ENCODE measurements around the gene OR1L6.

The OR1L6 gene, protein sequence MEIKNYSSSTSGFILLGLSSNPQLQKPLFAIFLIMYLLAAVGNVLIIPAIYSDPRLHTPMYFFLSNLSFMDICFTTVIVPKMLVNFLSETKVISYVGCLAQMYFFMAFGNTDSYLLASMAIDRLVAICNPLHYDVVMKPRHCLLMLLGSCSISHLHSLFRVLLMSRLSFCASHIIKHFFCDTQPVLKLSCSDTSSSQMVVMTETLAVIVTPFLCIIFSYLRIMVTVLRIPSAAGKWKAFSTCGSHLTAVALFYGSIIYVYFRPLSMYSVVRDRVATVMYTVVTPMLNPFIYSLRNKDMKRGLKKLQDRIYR

DNA sequence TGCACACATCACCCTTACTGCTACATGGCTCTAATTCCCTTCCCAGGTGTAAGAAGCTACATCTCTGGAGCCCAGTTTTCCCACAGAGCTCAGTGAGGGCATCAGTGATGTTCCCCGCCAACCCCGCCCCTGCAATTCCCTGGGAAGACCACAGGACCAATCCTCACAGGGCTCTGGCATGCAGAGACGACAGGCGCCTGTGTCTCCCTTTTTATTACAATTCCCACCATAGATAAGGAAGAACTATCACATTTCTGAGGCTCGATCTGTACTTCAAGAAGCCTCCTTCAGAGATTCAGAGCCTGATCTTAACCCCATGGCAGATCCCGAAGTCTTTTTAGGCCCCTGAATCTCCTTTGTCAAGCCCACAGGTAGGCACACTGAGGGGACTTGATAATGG, at the start of gene OR1L6:
Gene OR1L6 (plus strand): TSS at position 301 of the 400 bp plus-strand sequence. CDS start 7,545 bp downstream, outside the sequence.
- H3K27ac ChIP-seq (ENCODE audit: low read depth, low read length) = no peak within 1 kb of the TSS
- H3K27me3 ChIP-seq (ENCODE audit: control insufficient read depth, insufficient read depth, low read length) = no peaks in the 10 kb centered on the region
- H3K9me3 ChIP-seq (ENCODE audit: control insufficient read depth, insufficient read depth, low read length) = peaks cover 78% of the 10 kb centered on the region
- no peak within 1 kb of the TSS for H3K4me3 ChIP-seq (ENCODE audit: low read depth, low read length)
- no peak within 1 kb of the TSS for H3K9ac ChIP-seq (ENCODE audit: low read depth, low read length)
- H3K36me3 ChIP-seq (ENCODE audit: control insufficient read depth, insufficient read depth, low read length) = no peaks in the 10 kb centered on the region
- H3K4me1 ChIP-seq (ENCODE audit: control insufficient read depth, insufficient read depth, low read length) = no peaks in the 10 kb centered on the region

DNA sequence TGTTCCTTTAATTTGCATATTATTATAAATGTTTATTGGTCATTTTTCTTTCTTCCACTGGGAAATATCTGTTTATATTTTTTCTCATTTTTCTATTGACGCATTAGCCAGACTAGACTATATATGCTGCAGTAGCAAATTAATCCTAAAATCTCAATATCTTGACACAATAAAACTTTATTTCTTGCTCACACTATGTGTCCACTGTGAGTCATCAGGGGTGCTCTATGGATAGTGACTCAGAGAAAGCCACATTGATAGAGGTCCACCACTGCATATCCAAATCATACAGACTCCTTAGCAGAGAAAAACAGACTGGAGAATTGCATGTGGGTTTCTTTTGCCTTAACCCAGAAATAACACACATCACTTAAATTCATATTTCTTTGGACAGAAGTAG, 46.4 kb upstream of the OR1L6 start:
- H3K9ac ChIP-seq (ENCODE audit: low read depth, low read length) = no peak overlapping the region
- H3K4me3 ChIP-seq (ENCODE audit: low read depth, low read length) = no peak overlapping the region
- no peaks in the 10 kb centered on the region for H3K27me3 ChIP-seq (ENCODE audit: control insufficient read depth, insufficient read depth, low read length)
- H3K36me3 ChIP-seq (ENCODE audit: control insufficient read depth, insufficient read depth, low read length) = no peaks in the 10 kb centered on the region
- no peak overlapping the region for H3K27ac ChIP-seq (ENCODE audit: low read depth, low read length)
- no peaks in the 10 kb centered on the region for H3K4me1 ChIP-seq (ENCODE audit: control insufficient read depth, insufficient read depth, low read length)
- peaks cover 73% of the 10 kb centered on the region for H3K9me3 ChIP-seq (ENCODE audit: control insufficient read depth, insufficient read depth, low read length)

DNA sequence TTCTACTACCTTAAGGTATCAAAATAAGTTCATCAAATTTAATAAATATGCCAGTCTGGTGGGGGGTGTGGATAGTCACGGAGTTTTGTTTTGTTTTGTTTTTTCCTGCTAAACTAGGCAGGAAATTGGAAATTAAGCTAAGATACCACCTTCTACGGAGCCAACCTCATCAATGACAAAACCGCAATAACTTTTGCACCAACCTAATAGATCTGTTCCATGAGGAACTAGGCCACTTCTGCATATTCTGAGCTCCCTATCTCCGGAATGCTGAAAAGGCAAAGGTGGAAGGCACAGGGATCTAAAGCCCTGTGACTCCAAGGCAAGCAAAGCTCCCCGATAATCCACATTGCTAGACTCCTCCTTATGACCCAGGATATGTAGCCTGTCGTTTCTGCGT, 24.1 kb upstream of the OR1L6 start:
- Histone ChIP-seq H3K9me3 (ENCODE audit: control insufficient read depth, insufficient read depth, low read length) (peaks cover 62% of the 10 kb centered on the region), H3K4me3 (ENCODE audit: low read depth, low read length) (no peak overlapping the region), H3K4me1 (ENCODE audit: control insufficient read depth, insufficient read depth, low read length) (no peaks in the 10 kb centered on the region), H3K9ac (ENCODE audit: low read depth, low read length) (no peak overlapping the region), H3K36me3 (ENCODE audit: control insufficient read depth, insufficient read depth, low read length) (no peaks in the 10 kb centered on the region), H3K27me3 (ENCODE audit: control insufficient read depth, insufficient read depth, low read length) (no peaks in the 10 kb centered on the region), H3K27ac (ENCODE audit: low read depth, low read length) (no peak overlapping the region)

DNA sequence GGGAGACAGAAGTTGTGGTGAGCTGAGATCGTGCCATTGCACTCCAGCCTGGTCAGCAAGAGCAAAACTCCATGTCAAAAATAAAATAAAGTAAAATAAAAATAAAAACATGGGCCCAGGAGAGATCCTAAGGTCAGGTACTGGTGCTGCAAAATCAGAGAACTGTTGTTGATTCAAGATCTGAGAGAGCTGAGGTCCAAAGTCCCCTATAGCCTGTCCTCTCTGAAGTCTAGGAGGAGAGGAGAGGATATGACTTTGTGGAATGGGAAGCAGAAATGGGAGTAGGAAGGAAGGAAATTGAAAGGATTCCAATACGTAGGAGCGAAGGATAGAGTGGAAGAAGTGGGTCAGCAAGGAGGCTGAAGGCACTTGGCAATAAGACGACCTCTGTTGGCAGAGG, 22.9 kb upstream of the OR1L6 start:
- no peak overlapping the region for H3K9ac ChIP-seq (ENCODE audit: low read depth, low read length)
- no peak overlapping the region for H3K4me3 ChIP-seq (ENCODE audit: low read depth, low read length)
- H3K27ac ChIP-seq (ENCODE audit: low read depth, low read length) = no peak overlapping the region
- no peaks in the 10 kb centered on the region for H3K27me3 ChIP-seq (ENCODE audit: control insufficient read depth, insufficient read depth, low read length)
- H3K36me3 ChIP-seq (ENCODE audit: control insufficient read depth, insufficient read depth, low read length) = no peaks in the 10 kb centered on the region
- H3K9me3 ChIP-seq (ENCODE audit: control insufficient read depth, insufficient read depth, low read length) = peaks cover 72% of the 10 kb centered on the region
- no peaks in the 10 kb centered on the region for H3K4me1 ChIP-seq (ENCODE audit: control insufficient read depth, insufficient read depth, low read length)

DNA sequence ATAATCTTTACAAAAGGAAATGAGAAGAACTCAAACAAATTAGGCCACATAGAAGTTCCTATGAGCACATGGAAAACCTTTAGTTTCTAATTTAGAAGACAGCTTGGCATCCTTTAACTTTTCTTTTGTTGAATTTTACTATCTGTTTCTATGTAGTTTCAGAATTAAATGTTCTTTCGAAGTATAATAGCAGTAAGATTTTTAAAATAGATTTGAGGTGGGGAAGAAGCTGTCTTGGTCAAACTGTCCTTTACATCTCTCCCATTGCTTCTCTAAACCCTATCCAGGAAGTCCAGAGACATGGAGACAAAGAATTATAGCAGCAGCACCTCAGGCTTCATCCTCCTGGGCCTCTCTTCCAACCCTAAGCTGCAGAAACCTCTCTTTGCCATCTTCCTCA, 18.4 kb upstream of the OR1L6 start, which contains the start of gene OR1L4:
Gene OR1L4 (plus strand): TSS at position 301 of the 400 bp plus-strand sequence. CDS start 0 bp downstream, at position 301.
- Histone ChIP-seq H3K4me1 (ENCODE audit: control insufficient read depth, insufficient read depth, low read length) (no peaks in the 10 kb centered on the region), H3K9me3 (ENCODE audit: control insufficient read depth, insufficient read depth, low read length) (peaks cover 74% of the 10 kb centered on the region), H3K4me3 (ENCODE audit: low read depth, low read length) (no peak within 1 kb of the TSS), H3K27ac (ENCODE audit: low read depth, low read length) (no peak within 1 kb of the TSS), H3K36me3 (ENCODE audit: control insufficient read depth, insufficient read depth, low read length) (no peaks in the 10 kb centered on the region), H3K27me3 (ENCODE audit: control insufficient read depth, insufficient read depth, low read length) (no peaks in the 10 kb centered on the region), H3K9ac (ENCODE audit: low read depth, low read length) (no peak within 1 kb of the TSS)

DNA sequence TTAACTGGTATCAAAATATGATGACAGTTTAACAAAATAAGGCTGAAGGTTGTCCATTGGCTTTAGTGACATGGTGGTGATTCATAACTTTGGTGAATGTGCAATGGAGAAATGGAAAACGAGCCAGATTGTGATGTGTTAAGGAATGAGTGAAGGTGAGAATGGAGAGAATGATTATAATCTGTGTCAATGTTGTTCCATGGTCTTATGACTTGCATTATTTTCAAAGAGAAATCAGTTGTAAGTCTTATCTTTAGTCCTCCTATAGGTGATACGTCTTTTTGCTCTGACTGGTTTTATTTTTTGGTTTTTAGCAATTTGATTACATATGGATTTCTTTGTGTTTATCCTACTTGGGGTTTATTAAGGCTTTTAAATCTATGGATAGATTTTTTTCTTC, 12.7 kb downstream of the OR1L6 start:
- Histone ChIP-seq H3K4me3 (ENCODE audit: low read depth, low read length) (no peak overlapping the region), H3K27ac (ENCODE audit: low read depth, low read length) (no peak overlapping the region), H3K9me3 (ENCODE audit: control insufficient read depth, insufficient read depth, low read length) (peaks cover 84% of the 10 kb centered on the region), H3K4me1 (ENCODE audit: control insufficient read depth, insufficient read depth, low read length) (no peaks in the 10 kb centered on the region), H3K36me3 (ENCODE audit: control insufficient read depth, insufficient read depth, low read length) (no peaks in the 10 kb centered on the region), H3K27me3 (ENCODE audit: control insufficient read depth, insufficient read depth, low read length) (no peaks in the 10 kb centered on the region), H3K9ac (ENCODE audit: low read depth, low read length) (no peak overlapping the region)

DNA sequence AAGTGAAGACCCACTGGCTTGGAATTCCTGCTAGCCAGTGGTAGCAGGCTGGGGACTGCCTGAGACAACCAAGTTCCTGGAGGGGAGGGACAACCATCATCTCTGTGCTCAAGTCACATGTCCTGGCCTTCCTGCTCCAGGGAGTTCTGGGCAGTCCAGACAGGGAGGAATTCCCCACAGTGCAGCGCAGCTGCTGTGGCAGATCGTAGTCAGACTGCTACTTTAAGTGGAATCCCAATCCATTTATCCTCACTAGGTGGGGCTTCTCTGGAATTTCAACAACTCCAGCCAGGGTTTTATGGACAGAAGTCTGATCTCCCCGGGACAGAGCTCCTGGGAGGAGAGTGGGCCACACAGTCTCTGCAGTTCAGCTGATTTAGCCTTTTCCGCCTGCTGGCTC, 25.7 kb downstream of the OR1L6 start:
- Histone ChIP-seq H3K36me3 (ENCODE audit: control insufficient read depth, insufficient read depth, low read length) (no peaks in the 10 kb centered on the region), H3K9me3 (ENCODE audit: control insufficient read depth, insufficient read depth, low read length) (peaks cover 34% of the 10 kb centered on the region), H3K9ac (ENCODE audit: low read depth, low read length) (no peak overlapping the region), H3K4me3 (ENCODE audit: low read depth, low read length) (no peak overlapping the region), H3K27ac (ENCODE audit: low read depth, low read length) (no peak overlapping the region), H3K27me3 (ENCODE audit: control insufficient read depth, insufficient read depth, low read length) (no peaks in the 10 kb centered on the region), H3K4me1 (ENCODE audit: control insufficient read depth, insufficient read depth, low read length) (no peaks in the 10 kb centered on the region)

DNA sequence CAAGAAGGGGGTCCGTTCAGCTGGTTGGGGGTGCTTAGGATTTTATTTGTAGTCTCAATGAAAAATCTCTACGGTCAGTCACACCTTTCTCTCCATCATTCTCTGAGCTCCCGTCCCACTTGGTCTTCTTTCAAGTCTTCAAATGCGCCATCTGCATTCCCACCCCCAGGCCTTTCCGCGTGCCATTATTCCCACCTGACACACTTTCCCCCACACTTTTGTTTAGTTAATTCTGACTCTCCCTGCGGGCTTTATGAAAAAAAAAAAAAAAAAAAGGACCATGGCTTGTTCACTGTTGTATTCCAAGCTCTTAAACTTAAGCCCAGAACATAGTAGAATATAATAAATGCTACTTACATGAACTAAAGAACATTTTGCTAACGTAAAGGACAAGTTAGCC, 34.9 kb downstream of the OR1L6 start:
- Histone ChIP-seq H3K27ac (ENCODE audit: low read depth, low read length) (no peak overlapping the region), H3K9me3 (ENCODE audit: control insufficient read depth, insufficient read depth, low read length) (peaks cover 33% of the 10 kb centered on the region), H3K4me1 (ENCODE audit: control insufficient read depth, insufficient read depth, low read length) (no peaks in the 10 kb centered on the region), H3K36me3 (ENCODE audit: control insufficient read depth, insufficient read depth, low read length) (no peaks in the 10 kb centered on the region), H3K4me3 (ENCODE audit: low read depth, low read length) (no peak overlapping the region), H3K9ac (ENCODE audit: low read depth, low read length) (no peak overlapping the region), H3K27me3 (ENCODE audit: control insufficient read depth, insufficient read depth, low read length) (no peaks in the 10 kb centered on the region)

DNA sequence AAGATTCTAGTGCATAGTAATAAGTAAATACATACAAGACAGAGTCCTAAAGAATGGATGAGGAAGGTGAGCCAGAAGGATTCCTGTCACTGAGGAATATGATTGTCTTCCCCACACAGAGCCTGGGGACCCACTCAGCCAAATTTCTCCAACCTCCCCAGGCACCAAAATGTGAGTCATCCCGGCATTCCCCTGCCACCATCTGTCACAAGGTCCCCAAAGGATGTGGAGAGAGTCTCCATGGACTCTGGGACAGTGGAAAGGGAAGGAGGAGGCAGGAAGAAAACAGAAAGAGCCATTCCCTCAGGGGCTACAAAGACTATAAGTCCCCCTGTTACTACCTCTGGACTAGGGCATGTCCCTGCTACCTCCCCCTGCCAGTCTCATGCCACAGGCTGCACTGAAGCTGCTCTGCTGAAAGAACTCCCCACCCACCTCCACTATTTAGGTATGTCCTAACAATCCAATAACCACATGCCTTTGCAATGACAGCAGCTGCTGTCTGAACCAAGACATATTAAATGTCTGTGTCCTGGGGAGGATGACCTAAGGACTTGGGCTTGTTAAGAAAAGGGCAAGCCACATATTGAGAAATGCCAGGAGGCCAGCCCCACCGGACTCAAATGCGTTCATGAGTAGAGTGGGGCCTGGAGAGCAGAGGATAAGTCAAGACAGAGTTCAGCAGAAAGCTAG, 36.0 kb downstream of the OR1L6 start:
- Histone ChIP-seq H3K36me3 (ENCODE audit: control insufficient read depth, insufficient read depth, low read length) (no peaks in the 10 kb centered on the region), H3K9ac (ENCODE audit: low read depth, low read length) (no peak overlapping the region), H3K27ac (ENCODE audit: low read depth, low read length) (no peak overlapping the region), H3K9me3 (ENCODE audit: control insufficient read depth, insufficient read depth, low read length) (peaks cover 32% of the 10 kb centered on the region), H3K4me3 (ENCODE audit: low read depth, low read length) (no peak overlapping the region), H3K4me1 (ENCODE audit: control insufficient read depth, insufficient read depth, low read length) (no peaks in the 10 kb centered on the region), H3K27me3 (ENCODE audit: control insufficient read depth, insufficient read depth, low read length) (no peaks in the 10 kb centered on the region)

DNA sequence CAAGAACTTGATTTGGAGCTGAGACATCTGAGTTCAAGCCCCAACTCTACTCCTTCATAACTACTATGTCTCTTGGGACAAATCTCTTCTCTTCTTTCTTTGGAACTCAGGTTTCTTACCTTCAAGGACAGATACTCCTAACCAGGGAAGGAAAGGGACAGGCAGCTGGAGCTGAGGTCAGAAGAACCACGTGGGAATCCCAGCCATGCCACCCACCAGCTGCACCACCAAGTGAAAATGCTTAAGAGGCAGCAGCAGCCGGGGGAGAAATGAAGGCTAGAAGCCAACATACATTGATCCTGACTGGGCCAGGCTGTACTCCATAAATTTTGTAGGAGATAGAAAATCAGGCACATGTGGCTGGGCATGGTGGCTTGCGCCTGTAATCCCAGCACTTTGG, 37.1 kb downstream of the OR1L6 start:
- no peak overlapping the region for H3K27ac ChIP-seq (ENCODE audit: low read depth, low read length)
- H3K9me3 ChIP-seq (ENCODE audit: control insufficient read depth, insufficient read depth, low read length) = peaks cover 23% of the 10 kb centered on the region
- no peaks in the 10 kb centered on the region for H3K4me1 ChIP-seq (ENCODE audit: control insufficient read depth, insufficient read depth, low read length)
- H3K36me3 ChIP-seq (ENCODE audit: control insufficient read depth, insufficient read depth, low read length) = no peaks in the 10 kb centered on the region
- H3K9ac ChIP-seq (ENCODE audit: low read depth, low read length) = no peak overlapping the region
- H3K27me3 ChIP-seq (ENCODE audit: control insufficient read depth, insufficient read depth, low read length) = no peaks in the 10 kb centered on the region
- no peak overlapping the region for H3K4me3 ChIP-seq (ENCODE audit: low read depth, low read length)

DNA sequence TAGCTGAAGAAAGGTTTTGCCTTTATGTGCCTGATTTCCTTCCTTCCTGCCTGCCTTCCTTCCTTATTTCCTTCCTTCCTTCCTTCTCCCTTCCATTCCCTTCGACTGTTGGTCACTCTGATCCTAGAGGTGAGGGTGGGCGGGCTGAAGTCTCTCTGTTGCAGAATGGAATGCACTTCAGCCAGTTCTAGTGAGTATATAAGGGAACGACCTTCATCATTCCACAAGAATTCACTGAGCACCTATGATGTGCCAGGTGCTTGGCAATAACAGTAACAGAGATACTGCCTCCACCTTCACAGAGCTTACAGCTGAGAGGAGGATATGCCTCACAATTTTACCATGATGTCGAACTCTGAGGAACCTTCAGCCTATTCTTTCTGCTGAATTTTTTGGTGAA, 37.9 kb downstream of the OR1L6 start:
- no peaks in the 10 kb centered on the region for H3K4me1 ChIP-seq (ENCODE audit: control insufficient read depth, insufficient read depth, low read length)
- H3K27ac ChIP-seq (ENCODE audit: low read depth, low read length) = no peak overlapping the region
- H3K4me3 ChIP-seq (ENCODE audit: low read depth, low read length) = no peak overlapping the region
- H3K9ac ChIP-seq (ENCODE audit: low read depth, low read length) = no peak overlapping the region
- H3K27me3 ChIP-seq (ENCODE audit: control insufficient read depth, insufficient read depth, low read length) = no peaks in the 10 kb centered on the region
- H3K36me3 ChIP-seq (ENCODE audit: control insufficient read depth, insufficient read depth, low read length) = no peaks in the 10 kb centered on the region
- peaks cover 25% of the 10 kb centered on the region for H3K9me3 ChIP-seq (ENCODE audit: control insufficient read depth, insufficient read depth, low read length)
